Nephron (organoid): ENCODE results near the gene TGFBI.
A peak's percentile ranks its signal among the peaks of the same experiment; 100 is the strongest.

Experiments used
- H3K27ac Mint-ChIP-seq, 3 experiments: 2 replicates each; pipeline ENCODE4 v1.8.0; 2020; ENCODE audit warnings: mixed read lengths in 3 of 3, mild to moderate bottlenecking in 2 of 3, moderate library complexity in 1 of 3
- H3K27me3 Mint-ChIP-seq: 2 replicates; pipeline ENCODE4 v1.8.0; 2021; ENCODE audit warnings: low read depth, mild to moderate bottlenecking, moderate library complexity, mixed read lengths
- H3K36me3 Mint-ChIP-seq: 2 replicates; pipeline ENCODE4 v1.8.0; 2020; ENCODE audit warnings: low read depth, mixed read lengths
- H3K4me1 Mint-ChIP-seq: 2 replicates; pipeline ENCODE4 v1.8.0; 2020; ENCODE audit warnings: mixed read lengths
- H3K4me3 Mint-ChIP-seq, 3 experiments: 2 replicates each; pipeline ENCODE4 v1.8.0; 2020; ENCODE audit warnings: mild to moderate bottlenecking in 3 of 3, mixed read lengths in 3 of 3, moderate library complexity in 2 of 3
- H3K9me3 Mint-ChIP-seq: 2 replicates; pipeline ENCODE4 v1.8.0; 2020; ENCODE audit warnings: mixed read lengths
- CTCF ChIP-seq, 3 experiments: fragments of 200-600 bp; sonication (generic); IDR thresholded peaks; one replicate each; pipeline ENCODE4 v1.5.0; 2021; ENCODE audit warnings: antibody characterized with exemption in 3 of 3; ENCODE audit not compliant: unreplicated experiment in 3 of 3

The TGFBI gene

DNA sequence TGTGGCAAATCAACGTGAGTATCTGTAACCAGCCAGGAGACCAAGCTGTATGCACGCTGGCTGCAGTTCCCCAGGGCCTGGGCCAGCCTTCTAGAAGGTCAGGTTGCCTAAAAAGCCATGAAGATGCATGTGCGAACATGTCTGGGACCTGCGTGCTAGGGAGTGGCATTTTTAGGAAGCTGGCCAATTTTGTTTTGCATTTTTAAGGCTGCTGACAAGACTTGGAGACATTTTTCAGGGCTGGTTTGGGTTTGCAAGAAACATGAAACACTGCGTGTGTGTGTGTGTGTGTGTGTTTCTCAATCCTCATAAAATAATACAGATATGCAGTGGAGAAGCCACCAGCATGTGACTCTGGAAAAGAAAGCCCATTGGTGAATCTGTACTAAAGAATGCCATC lies 5.1 kb downstream of the TGFBI start:
- Mint-ChIP-seq H3K27me3 (peaks cover 31% of the 10 kb centered on the region), H3K27ac (peak overlapping the region in 1 of 3 experiments; percentile 6), H3K4me1 (peaks cover 68% of the 10 kb centered on the region), H3K36me3 (peaks cover 39% of the 10 kb centered on the region), H3K9me3 (peaks cover 9% of the 10 kb centered on the region), H3K4me3 (no peak overlapping the region)
- no peak for TF ChIP-seq CTCF (IDR thresholded peaks at IDR 0.05; ENCODE audit: unreplicated experiment in 3 of 3)

DNA sequence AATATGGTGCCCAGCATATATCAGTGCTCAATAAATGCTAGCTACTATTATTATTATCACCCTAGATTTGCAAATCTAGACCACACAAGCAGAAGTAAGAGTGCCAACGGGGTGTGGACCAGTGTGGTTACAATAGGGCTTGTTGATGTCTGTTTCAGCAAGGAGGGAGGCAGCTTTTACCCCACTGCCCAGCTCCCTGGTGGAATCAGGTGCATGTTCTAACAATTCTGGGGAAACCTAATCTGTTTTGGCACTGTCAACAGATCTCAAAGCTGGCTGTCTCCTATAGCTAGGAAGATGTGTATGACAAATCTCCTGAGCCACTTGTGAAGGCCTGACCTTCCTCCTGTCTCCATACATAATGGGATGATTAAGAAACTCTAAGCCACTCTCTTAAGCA lies 5.7 kb downstream of the TGFBI start:
- peak overlapping the region in 1 of 3 experiments; percentile 9 for H3K4me3 Mint-ChIP-seq
- no peak for TF ChIP-seq CTCF (IDR thresholded peaks at IDR 0.05; ENCODE audit: unreplicated experiment in 3 of 3)
- peaks cover 25% of the 10 kb centered on the region for H3K27me3 Mint-ChIP-seq
- H3K27ac Mint-ChIP-seq = peak overlapping the region in 1 of 3 experiments; percentile 56
- H3K4me1 Mint-ChIP-seq = peaks cover 68% of the 10 kb centered on the region
- peaks cover 9% of the 10 kb centered on the region for H3K9me3 Mint-ChIP-seq
- H3K36me3 Mint-ChIP-seq = peaks cover 40% of the 10 kb centered on the region

DNA sequence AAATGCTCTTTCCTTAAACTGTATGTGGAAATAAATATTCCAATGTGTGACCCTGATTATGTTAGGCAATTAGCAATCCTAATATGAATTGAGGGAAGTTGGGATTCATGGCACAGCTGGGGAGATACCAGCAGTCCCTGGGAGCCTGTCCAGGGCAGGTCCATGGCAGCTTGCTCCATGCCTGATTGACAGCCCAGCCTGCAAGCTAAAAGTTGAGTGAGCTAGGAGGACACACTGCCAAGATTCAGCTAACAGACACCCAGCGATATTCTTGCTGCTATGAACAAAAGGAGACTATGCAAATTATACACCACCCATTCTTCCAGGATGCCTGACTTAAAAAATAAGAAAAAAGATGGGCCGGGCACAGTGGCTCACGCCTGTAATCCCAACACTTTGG lies 6.2 kb downstream of the TGFBI start:
- peaks cover 45% of the 10 kb centered on the region for H3K36me3 Mint-ChIP-seq
- H3K9me3 Mint-ChIP-seq = peaks cover 9% of the 10 kb centered on the region
- peak overlapping the region in 2 of 3 experiments; percentile 26 to 56 for H3K27ac Mint-ChIP-seq
- peak overlapping the region in 1 of 3 experiments; percentile 9 for H3K4me3 Mint-ChIP-seq
- TF ChIP-seq CTCF (IDR thresholded peaks at IDR 0.05; ENCODE audit: unreplicated experiment in 3 of 3) = no peak
- H3K27me3 Mint-ChIP-seq = peaks cover 24% of the 10 kb centered on the region
- H3K4me1 Mint-ChIP-seq = peaks cover 68% of the 10 kb centered on the region

DNA sequence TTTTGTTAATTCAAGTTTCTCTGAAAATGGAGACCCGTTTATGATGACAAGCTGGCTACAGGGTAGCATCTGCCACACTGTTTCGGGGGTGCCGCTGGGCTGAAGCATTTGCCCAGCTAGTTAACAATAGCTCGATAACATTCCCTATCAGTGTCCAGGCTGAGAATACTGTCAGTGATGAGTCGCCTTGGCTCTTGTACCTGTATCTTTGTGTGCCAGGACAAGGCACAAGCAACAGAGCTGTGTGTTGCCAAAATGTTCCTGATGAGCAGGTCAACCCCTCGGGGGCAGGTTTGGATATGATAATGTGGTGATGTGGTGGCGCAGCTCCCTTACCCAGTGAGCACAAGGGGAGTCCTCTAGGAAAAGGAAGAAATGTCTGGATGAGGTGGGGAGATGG lies 7.0 kb downstream of the TGFBI start:
- peaks cover 51% of the 10 kb centered on the region for H3K36me3 Mint-ChIP-seq
- H3K9me3 Mint-ChIP-seq = peaks cover 9% of the 10 kb centered on the region
- peaks cover 61% of the 10 kb centered on the region for H3K4me1 Mint-ChIP-seq
- no peak for TF ChIP-seq CTCF (IDR thresholded peaks at IDR 0.05; ENCODE audit: unreplicated experiment in 3 of 3)
- peaks cover 16% of the 10 kb centered on the region for H3K27me3 Mint-ChIP-seq
- peak overlapping the region in 2 of 3 experiments; percentile 9 to 37 for H3K27ac Mint-ChIP-seq
- no peak overlapping the region for H3K4me3 Mint-ChIP-seq

DNA sequence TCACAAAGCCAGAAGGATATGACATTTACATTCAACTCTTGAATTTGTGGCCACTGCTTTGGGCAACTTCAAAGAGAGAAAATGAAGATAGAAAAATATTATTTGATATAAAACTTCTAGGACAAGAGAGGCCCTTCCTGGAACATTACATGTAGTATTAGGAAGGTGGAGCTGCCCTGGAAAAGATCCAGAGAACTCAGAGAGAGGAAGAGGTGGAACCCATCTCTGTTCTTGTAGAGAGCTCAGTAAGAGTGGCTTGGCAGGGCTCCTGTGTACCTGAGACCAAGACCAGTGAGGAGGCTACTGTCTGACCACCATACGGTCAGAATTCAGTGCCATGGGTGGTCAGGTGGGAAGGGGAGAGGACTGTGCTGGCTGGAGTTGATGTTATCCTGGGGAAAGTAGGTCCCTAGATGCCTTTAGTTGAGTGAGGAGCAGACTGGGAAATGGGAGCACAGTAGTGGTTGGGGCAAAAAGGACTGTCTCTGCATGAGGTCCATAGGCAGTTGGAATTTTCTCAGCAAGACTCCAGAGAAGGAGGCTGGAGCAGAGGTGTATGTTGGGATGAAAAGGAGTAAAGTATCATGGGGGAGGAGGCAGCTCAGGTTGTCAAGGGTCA lies 7.6 kb downstream of the TGFBI start:
- peak overlapping the region; percentile 9 to 71 (median 55) for H3K27ac Mint-ChIP-seq
- H3K36me3 Mint-ChIP-seq = peaks cover 52% of the 10 kb centered on the region
- H3K4me1 Mint-ChIP-seq = peaks cover 56% of the 10 kb centered on the region
- peaks cover 9% of the 10 kb centered on the region for H3K9me3 Mint-ChIP-seq
- H3K27me3 Mint-ChIP-seq = peaks cover 13% of the 10 kb centered on the region
- no peak for TF ChIP-seq CTCF (IDR thresholded peaks at IDR 0.05; ENCODE audit: unreplicated experiment in 3 of 3)
- H3K4me3 Mint-ChIP-seq = peak overlapping the region in 1 of 3 experiments; percentile 17
